ENCODE data around the gene PGBD5.

DNA sequence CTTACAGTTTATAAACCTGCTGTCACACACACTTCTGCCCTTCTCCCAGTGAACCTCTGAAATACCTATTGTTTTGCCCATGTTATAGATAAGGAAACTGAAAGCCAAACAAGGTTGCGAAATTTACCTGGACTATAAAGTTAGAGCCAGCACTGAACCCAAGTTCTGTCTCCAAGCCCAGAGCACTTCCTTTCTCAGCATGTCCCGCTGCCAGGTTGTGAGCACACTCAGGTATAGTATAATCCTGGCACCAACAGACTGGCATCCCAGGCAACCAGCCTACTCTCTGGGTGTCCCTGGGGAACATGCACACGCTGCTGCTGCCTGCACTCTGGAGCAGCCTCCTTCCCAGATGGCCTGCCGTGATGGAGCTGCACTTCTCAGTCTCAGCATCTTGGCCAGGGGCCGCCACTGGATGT lies 45.1 kb downstream of the PGBD5 start:
- TF ChIP-seq, protein P1, sequence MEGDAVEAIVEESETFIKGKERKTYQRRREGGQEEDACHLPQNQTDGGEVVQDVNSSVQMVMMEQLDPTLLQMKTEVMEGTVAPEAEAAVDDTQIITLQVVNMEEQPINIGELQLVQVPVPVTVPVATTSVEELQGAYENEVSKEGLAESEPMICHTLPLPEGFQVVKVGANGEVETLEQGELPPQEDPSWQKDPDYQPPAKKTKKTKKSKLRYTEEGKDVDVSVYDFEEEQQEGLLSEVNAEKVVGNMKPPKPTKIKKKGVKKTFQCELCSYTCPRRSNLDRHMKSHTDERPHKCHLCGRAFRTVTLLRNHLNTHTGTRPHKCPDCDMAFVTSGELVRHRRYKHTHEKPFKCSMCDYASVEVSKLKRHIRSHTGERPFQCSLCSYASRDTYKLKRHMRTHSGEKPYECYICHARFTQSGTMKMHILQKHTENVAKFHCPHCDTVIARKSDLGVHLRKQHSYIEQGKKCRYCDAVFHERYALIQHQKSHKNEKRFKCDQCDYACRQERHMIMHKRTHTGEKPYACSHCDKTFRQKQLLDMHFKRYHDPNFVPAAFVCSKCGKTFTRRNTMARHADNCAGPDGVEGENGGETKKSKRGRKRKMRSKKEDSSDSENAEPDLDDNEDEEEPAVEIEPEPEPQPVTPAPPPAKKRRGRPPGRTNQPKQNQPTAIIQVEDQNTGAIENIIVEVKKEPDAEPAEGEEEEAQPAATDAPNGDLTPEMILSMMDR (IDR thresholded peaks at IDR 0.05): no peak
- no peak for TF ChIP-seq POLR2A (IDR thresholded peaks at IDR 0.05)

Data from transverse colon (tissue), 3 donors.